Fibroblast of the aortic adventitia (primary cell): Measurements from ENCODE around the gene PLGRKT. TPM values are rescaled to one million over a fixed set of nuclear protein-coding genes. Genes with fewer than 3 reads are reported as not detected.
A peak's percentile ranks its signal among the peaks of the same experiment; 100 is the strongest.
"Not testable (repeated sequence)": the region's sequence is repeated elsewhere in the genome, so short reads cannot be mapped to it uniquely, and the experiment has no call there.

ENCODE experiments used
- DNase-seq: peaks from one replicate; pipeline ENCODE4 v3.0.0-alpha.2; 2010; ENCODE audit warnings: low read depth
- H3K4me3 ChIP-seq: 2 replicates; pipeline ENCODE4 v1.5.1; 2011; ENCODE audit warnings: low read depth, mild to moderate bottlenecking, control low read depth, low read length, moderate library complexity
- total RNA-seq: library from RNA; depleted of rRNA; stranded (reverse); fragments of >200 nt; gene quantifications from 2 replicates; pipeline ENCODE4 v1.2.3, GENCODE V29; 2012; ENCODE audit warnings: low replicate concordance
- TF ChIP-seq, protein P1 (sequence below): IDR thresholded peaks from 2 replicates; pipeline ENCODE4 v1.5.1; 2011; ENCODE audit warnings: mild to moderate bottlenecking, low read length, control low read depth, inconsistent platforms; ENCODE audit not compliant: insufficient read depth

The PLGRKT gene
- total RNA-seq, 1 donor, result 25.8 TPM

DNA sequence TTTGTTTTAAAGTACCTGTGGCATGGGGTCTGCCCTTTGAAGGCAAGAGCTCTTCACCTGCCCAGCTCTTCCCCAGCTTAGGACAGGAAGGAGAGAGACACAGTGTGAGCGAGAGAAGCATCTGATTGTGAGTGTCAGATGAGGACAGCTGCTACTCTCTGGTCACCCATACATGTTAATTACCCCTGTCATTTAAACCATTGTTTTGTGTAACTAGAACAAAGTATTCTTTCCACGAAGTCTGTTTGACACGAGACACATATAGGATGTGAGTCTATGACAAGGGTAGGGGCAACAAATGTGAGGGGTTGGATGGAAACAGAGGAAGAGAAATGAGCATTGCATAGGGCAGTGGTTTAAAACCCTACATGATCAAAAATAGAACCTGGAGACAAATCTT, 9.6 kb upstream of the PLGRKT start:
- DNase-seq, result no peak
- no peak overlapping the region for H3K4me3 ChIP-seq
- TF ChIP-seq, protein P1, sequence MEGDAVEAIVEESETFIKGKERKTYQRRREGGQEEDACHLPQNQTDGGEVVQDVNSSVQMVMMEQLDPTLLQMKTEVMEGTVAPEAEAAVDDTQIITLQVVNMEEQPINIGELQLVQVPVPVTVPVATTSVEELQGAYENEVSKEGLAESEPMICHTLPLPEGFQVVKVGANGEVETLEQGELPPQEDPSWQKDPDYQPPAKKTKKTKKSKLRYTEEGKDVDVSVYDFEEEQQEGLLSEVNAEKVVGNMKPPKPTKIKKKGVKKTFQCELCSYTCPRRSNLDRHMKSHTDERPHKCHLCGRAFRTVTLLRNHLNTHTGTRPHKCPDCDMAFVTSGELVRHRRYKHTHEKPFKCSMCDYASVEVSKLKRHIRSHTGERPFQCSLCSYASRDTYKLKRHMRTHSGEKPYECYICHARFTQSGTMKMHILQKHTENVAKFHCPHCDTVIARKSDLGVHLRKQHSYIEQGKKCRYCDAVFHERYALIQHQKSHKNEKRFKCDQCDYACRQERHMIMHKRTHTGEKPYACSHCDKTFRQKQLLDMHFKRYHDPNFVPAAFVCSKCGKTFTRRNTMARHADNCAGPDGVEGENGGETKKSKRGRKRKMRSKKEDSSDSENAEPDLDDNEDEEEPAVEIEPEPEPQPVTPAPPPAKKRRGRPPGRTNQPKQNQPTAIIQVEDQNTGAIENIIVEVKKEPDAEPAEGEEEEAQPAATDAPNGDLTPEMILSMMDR, result no peak

DNA sequence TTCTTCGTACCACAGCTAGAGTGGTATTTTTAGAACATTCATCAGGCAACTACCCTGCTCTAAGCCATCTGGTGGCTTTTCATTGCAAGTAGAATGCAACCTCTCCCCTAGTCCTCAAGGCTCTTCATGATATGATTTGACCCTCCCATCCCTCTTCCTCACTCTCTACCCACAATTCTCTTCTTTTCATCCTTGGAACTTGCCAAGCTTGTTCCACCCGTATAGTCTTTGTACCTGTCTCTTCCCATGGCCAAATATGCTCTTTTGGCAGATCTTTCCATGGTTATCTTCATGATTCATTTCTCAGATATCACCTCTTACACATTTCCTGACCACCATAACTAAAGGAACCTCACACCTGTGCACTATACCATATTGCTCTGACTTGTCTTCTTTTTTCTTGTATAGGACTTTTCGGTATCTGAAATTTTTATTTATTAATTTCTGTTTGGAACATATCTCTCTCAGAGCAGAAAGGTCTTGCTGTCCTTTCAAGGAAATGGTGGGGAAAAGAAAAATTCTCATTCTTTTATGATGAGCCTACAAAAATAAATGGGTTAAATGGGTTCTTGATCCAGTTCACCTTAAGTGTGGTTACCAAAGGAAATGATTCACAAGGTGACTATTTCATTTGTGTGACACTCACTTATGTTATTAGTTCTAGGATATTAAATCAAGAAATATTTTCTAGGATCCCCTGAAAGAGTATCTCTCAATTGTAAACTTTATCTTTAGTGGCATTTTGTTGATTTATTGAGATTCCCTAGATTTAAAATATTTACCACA, 8.9 kb upstream of the PLGRKT start:
- DNase-seq, result no peak
- H3K4me3 ChIP-seq, result no peak overlapping the region
- TF ChIP-seq, protein P1, result no peak

DNA sequence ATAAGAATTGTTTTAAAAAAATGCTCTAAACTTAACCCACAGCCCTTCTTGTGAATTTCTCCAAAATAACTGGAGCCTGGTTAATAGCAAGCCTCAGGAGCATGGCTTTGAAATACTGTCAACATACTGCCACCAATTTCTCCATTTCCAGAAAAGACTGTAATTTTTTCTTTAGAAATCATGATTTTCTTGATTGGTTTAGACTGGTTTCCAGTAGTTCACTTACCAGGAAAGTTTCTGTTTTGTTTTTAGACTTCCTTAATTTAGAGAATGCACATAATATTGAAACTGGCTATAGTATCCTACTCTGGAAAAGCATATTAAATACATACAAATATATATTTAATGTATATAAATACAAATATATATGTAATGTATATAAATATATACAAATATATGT, 8.2 kb upstream of the PLGRKT start:
- TF ChIP-seq, protein P1, result no peak
- no peak for DNase-seq
- H3K4me3 ChIP-seq, result no peak overlapping the region

DNA sequence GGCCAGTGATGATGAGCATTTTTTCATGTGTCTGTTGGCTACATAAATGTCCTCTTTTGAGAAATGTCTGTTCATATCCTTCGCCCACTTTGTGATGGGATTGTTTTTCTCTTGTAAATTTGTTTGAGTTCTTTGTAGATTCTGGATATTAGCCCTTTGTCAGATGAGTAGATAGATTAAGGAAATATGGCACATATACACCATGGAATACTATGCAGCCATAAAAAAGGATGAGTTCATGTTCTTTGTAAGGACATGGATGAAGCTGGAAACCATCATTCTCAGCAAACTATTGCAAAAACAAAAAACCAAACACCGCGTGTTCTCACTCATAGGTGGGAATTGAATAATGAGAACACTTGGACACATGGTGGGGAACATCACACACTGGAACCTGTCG, 7.4 kb upstream of the PLGRKT start:
- not testable (repeated sequence) for DNase-seq, H3K4me3 ChIP-seq

DNA sequence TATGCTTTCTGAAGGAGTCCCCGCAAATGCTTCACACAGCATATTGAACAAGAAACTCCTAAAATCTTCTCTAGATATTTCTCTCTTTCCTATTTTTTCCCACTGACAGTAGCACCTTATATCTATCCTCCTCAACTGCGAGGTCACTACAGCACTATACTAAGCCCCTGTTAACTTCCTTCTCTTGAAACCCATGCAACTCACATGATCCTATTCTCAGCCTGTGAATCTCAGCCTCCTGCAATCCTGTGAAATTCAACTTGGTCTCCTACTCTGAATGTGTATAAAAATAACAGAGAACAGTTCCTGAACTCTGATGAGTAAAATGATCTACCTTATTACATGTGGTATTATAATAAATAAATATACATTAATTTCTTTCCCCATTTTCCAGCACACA, 6.1 kb upstream of the PLGRKT start:
- DNase-seq, result no peak
- TF ChIP-seq, protein P1, result no peak
- no peak overlapping the region for H3K4me3 ChIP-seq

DNA sequence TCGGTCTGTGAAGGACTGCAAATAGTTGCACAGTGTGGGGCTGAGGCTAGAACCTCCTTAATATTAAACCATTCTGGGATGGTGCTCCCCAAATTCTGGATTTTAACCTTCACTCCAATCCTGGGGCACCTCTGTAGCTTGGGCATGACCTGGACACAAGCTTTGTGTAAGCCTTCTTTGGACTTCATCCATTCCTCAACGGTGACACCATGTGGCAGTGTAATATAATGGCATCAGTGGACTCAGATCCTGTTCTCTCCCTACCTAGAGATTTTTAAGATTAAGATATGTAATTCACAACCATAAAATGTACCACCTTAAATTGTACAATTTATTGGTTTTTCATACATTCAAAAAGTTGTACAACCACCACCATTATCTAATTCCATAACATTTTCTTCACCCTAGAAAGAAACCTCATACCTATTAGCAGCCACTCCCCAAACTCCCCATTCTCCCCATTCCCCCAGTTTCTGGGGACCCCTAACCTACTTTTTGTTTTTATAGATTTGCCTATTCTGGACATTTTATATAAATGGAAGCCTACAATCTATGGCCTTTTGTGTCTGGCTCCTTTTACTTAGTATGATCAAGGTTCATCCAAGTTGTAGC, 4.8 kb upstream of the PLGRKT start:
- TF ChIP-seq, protein P1, result peak; percentile 53
- H3K4me3 ChIP-seq, result no peak overlapping the region
- peak; percentile 71 for DNase-seq

DNA sequence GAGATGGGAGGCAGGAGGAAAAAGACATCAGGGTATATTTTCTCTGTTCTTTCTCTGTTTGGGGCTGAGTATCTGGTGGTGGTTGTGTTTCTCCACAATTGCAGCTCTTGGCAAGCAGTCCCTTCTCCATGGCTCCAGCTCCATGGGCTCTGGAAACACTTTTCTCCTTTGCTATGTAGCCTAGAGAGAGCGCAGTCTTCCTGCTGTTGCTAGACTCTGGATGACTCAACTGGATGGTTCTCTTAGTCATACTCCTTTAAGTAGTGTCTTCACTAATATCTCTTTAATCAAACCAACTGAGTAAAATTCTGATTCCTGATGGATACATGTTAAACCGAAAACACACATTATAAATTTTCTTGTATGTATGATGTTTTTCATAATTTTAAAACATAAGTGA, 3.3 kb upstream of the PLGRKT start:
- no peak for DNase-seq
- TF ChIP-seq, protein P1, result no peak
- H3K4me3 ChIP-seq, result no peak overlapping the region
